GM18519 (cell line): Measurements from ENCODE around the gene NINJ2.
A peak's percentile ranks its signal among the peaks of the same experiment; 100 is the strongest.

Source experiments
- ATAC-seq: cut with Tn5 transposase; IDR thresholded peaks from one replicate; pipeline ENCODE4 v1.9.1; 2021; ENCODE audit warnings: mild to moderate bottlenecking, moderate library complexity; ENCODE audit not compliant: unreplicated experiment, low FRiP score

NINJ2 gene

GRCh38 chr12:674272-674781, 11.1 kb upstream of the NINJ2 start:
- peak; percentile 78 for ATAC-seq

GRCh38 chr12:673849-674248, 10.6 kb upstream of the NINJ2 start:
- ATAC-seq = no peak

- ATAC-seq = no peak
These were observed 6.3 kb upstream of the NINJ2 start for GRCh38 chr12:669576-669945.

GRCh38 chr12:668090-668481, 4.8 kb upstream of the NINJ2 start:
- no peak for ATAC-seq

- no peak for ATAC-seq
These were observed 3.6 kb upstream of the NINJ2 start for GRCh38 chr12:666766-667308.

- ATAC-seq = no peak
These were observed 2.8 kb upstream of the NINJ2 start for GRCh38 chr12:666066-666465.

GRCh38 chr12:664779-665092, 1.5 kb upstream of the NINJ2 start:
- ATAC-seq = no peak

GRCh38 chr12:664075-664778, 982 bp upstream of the NINJ2 start:
- ATAC-seq = no peak

GRCh38 chr12:662566-663292, 516 bp downstream of the NINJ2 start:
- no peak for ATAC-seq

- no peak for ATAC-seq
These were observed 1.3 kb downstream of the NINJ2 start for GRCh38 chr12:661720-662486.

GRCh38 chr12:659090-659683, 4.1 kb downstream of the NINJ2 start:
- ATAC-seq = no peak

- ATAC-seq = no peak
These were observed 12.3 kb downstream of the NINJ2 start for GRCh38 chr12:650983-651382.

GRCh38 chr12:647385-648085, 15.7 kb downstream of the NINJ2 start:
- no peak for ATAC-seq

GRCh38 chr12:646442-647384, 16.5 kb downstream of the NINJ2 start:
- no peak for ATAC-seq

GRCh38 chr12:645563-646071, 17.6 kb downstream of the NINJ2 start:
- ATAC-seq = no peak

- no peak for ATAC-seq
These were observed 18.3 kb downstream of the NINJ2 start for GRCh38 chr12:644818-645552.

GRCh38 chr12:644303-644639, 19.0 kb downstream of the NINJ2 start:
- no peak for ATAC-seq
